GM18868 (cell line): ENCODE data around the gene USP34.
"Not testable (repeated sequence)": the region's sequence is repeated elsewhere in the genome, so short reads cannot be mapped to it uniquely, and the experiment has no call there.

Experiments
- ATAC-seq: cut with Tn5 transposase; IDR thresholded peaks from one replicate; pipeline ENCODE4 v1.9.1; 2021; ENCODE audit warnings: mild to moderate bottlenecking, moderate library complexity; ENCODE audit not compliant: unreplicated experiment

Gene USP34

DNA sequence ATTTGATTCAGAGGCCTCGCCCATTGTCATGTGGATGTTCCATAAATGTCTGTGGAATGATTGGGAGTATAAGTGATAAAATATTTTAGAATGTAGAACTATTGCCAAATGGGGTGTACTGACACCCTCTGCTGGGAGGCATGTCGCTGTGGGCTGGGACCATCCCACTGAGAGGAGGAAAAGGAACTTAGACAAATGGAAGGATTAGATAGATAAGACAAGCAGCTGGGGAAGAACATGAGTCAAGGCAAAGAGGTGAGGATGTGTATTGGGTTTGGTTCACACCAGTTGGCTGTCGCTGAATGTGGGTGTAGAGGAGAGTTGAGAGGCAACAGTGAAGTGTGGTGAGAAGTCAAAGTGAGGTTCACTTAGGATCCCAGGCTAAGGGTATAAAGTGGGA, 304.9 kb downstream of the USP34 start:
- no peak for ATAC-seq

DNA sequence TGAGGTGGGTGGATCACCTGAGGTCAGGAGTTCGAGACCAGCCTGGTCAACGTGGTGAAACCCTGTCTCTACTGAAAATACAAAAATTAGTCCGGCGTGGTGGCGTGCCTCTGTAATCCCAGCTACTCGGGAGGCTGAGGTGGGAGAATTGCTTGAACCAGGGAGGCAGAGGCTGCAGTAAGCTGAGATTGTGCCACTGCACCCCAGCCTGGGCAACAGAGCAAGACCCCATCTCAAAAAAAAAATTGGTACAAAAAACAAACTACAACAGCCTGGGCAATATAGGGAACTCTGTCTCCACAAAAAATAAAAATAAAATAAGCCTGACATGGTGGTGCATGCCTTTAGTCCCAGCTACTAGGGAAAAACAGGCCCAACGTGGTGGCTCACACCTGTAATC, 305.8 kb downstream of the USP34 start:
- ATAC-seq: not testable (repeated sequence)

DNA sequence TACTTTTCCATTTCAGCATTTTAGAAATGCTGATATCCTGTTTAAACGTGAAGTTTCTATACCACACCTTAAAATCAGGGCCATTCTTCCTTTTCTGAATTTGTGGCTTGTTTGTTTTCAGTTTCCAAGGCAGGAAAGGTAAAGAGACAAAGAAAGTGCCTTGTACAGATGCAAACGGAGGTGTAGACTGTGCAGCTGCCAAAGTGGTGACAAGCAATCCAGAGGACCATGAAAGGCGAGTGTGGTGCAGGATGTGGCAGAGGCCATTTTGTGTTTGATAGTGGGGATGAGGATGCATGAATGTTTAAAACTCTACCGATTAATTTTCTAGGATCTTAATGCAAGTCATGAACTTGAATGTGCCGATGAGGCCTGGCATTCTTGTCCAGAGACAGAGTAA, 308.2 kb downstream of the USP34 start:
- ATAC-seq: no peak

DNA sequence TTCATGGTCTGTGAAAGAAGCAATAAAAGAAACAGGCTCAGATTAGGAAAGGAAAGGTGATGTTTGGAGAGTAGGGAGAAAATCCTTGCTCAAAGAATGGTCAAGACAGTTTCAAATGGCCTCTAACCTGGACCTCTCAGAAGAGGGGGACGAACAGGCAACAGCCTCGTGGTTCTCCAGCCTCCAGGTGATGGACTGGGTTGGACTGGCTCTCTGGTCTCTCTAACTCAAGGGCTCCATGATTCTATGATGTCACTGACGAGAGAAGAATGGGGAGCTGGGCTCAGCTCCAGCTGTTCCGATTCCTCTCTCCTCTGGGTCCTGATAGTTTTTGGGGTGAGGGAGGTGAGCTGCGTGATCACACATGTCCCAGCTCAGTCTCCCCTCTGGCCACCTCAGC, 309.0 kb downstream of the USP34 start, which contains the start of gene C2orf74:
TSS of gene C2orf74 (plus strand) at position 301 of the 400 bp plus-strand sequence. CDS start 327 bp downstream, outside the sequence.
- ATAC-seq: no peak

DNA sequence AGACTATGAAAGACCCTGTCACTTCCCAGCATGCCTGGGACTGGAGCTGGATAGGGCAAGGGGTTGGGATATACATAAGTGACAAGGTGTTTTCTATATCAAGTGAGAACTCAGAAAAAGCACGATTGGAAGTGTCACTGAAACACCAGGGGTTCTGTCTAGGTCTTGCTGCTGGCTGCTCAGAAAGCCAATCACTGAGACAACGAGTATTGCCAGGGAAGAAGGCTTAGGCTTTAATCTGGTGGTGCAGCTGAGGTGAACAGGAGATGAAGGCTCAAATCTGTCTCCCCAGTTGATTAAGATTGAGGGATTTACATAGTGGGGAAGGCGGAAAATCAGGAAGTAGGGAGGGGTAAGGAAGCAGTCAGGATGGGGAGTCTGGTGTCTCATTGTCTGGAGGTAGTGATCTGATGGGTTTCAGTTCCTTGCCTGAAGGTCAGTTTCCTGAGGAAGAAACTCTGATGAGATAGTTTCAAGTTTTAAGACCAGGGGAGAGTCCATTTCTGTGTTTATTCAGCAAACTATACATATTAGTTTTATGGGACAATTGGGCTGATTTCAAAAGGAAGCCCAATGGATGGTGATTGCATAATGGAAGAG, 312.4 kb downstream of the USP34 start:
- no peak for ATAC-seq

DNA sequence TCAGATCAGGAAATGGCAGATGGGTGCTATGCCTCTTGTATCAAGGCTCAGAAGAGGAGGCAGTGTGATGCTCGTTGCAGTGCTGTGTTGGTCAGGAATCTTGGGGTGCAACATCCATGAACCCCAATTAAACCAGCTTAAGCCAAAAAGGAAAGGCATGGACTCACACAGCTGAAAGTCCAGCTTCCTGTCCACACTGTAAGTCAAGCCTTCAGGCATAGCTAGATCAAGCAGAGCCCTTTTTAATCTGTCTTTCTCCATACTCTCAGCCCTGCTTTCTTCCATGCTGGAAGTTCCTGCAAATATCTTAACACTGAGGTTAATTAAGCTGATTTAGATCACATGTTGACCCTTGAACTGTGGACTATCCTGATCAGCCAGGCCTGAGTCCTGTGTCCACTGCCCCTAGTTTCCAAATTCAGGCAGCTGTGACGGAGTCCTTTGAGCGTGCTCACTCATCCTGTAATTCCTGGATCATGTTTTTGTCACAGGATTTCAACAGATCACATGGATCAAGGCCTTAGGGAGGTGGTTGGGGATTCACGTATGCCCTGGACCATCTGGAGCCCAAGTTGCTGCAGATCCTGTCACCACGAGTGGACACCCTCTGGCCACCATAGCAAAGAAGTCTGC, 313.4 kb downstream of the USP34 start:
- ATAC-seq: no peak

DNA sequence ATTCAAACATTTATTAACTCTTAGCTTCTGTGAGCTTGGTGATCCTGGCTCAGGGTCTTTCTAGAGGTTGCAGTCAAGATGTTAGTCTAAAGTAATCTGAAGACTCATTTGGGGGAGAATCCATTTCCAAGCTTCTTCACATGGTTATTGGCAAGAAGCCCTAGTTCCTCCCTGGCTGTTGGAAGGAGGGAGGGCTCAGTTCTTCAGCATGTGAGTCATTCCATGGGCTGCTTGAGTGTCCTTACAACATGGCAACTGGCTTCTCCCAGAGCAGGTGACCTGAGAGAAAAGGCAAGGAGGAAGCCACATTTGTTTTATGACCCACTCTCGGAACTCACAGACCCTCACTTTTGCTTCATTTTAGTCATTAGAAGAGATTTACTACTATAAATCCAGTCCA, 319.5 kb downstream of the USP34 start:
- ATAC-seq: no peak

DNA sequence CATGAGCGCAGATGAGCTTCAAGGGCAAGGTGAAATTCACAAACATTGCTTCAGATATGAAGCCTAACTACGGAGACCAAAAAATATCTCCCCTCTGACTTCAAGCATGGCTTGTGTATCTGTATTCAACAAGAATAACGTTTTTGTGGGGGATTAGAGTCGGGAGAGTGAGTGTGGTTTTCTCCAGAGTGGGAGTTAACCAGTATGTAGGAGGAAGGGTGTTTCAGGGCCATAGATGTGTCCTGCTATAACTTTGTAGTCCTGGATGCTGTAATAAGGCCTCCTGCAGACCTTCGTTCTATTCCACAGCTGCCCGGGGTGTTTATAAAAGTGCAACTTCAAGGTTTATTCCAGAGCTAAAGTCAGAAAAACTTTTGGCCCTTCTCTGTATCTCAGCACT, 321.8 kb downstream of the USP34 start:
- no peak for ATAC-seq

DNA sequence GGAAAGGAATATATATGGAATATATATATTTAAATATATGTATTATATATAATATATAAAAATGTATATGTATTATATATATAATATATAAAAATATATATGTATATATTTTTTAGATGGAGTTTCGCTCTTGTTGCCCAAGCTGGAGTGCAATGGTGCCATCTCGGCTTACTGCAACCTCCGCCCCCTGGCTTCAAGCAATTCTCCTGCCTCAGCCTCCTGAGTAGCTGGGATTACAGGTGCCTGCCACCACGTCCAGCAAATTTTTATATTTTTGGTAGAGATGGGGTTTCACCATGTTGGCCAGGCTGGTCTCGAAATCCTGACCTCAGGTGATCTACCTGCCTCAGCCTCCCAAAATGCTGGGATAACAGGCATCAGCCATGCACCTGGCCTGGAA, 322.8 kb downstream of the USP34 start:
- ATAC-seq: not testable (repeated sequence)

DNA sequence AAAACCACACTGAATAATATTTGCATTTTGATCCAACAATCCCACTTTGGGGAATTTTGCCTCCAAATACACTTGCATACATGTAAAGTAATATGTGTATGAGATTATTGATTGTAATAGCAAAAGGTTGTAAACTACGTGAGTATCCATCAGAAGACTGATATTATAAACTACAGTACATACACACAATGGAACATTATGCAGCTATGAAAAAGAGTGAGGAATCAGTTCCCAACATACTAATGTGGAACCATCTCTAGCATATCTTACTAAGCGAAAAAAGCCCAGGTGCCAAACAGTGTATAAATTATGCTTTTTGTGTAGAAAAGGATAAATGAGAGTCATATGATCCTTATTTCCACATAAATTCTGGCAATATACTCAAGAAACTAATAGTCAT, 324.9 kb downstream of the USP34 start:
- ATAC-seq: no peak

DNA sequence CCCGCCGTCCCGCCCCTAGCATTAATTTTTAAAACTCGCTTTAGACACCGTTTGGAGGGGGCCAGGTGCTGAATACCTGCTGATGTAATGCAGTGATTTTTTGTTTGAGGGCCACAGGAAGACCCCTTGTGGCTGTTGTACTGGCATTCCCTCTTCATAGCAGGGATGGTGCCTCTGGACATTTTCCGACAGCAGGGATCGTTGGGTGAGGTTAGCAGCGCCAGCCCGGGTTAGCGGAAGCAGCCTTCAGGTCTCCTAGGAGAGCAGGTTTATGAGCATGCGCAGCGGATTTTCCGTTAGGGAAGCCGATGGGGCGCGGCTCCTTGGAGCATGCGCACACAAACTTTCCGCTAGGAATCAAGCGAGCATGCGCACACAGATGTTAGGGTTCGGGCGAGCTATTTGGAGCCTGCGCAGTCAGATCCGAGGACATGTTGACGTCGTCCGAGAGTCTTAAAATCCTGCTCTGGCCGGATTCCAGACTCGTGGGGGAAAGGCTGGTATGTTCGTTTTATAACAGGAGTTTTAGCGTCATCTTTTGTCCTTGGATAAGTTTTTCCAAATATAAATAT, 326.1 kb downstream of the USP34 start:
- peak; percentile 96 for ATAC-seq

DNA sequence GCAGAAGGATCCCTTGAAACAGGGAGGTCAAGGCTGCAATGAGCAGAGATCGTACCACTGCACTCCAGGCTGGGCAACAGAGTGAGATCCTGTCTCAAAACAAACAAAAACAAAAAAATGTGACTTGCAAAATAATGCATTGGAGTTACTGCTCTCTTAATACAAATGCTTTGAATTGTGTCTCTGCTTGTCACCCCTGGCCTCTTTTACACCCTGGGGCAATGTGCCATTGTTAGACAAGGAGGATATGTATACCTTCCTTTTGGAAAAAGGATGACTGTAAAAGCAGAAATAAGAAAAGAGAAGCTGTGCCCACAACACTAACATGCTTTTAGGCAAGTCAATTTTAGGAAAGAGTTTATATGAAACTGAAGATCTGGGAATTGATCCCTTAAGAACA, 329.7 kb downstream of the USP34 start:
- ATAC-seq: no peak

DNA sequence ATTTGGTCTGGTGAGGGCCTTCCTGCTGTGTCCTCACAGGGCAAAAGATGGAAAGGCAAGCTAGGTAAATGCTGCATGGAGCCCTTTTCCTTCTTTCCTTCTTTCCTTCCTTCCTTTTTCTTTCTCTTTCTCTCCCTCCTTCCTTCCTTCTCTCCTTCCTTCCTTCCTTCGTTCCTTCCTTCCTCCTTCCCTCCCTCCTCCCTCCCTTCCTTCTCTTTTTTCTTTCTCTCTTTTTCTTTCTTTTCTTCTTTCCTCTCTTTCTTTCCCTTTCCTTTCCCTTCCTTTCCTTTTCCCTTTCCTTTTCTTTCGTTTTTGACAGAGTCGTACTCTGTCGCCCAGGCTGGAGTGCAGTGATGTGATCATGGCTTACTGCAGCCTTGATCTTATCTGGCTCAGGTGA, 332.0 kb downstream of the USP34 start:
- no peak for ATAC-seq
